AG04450 (cell line): ENCODE results near the gene SLC4A3. TPM values are rescaled to one million over a fixed set of nuclear protein-coding genes. Genes with fewer than 3 reads are reported as not detected.

Experiments
- CTCF ChIA-PET: fragments of 300-600, 350-600 bp; formaldehyde crosslinking; extraction: SDS; loops from one replicate; lab custom pipeline; 2022; ENCODE audit warnings: antibody characterized with exemption, inconsistent platforms; lab: Charles Lee
- POLR2A ChIA-PET: fragments of 350-600 bp; formaldehyde crosslinking; extraction: SDS; loops from one replicate; lab custom pipeline; 2021; ENCODE audit warnings: antibody characterized with exemption, inconsistent platforms; lab: Yijun Ruan, JAX
- DNase-seq: peaks from one replicate; pipeline ENCODE4 v3.0.0-alpha.2; 2011; ENCODE audit warnings: low read depth, low spot score
- H3K27ac ChIP-seq: one replicate; pipeline ENCODE4 v1.5.1; 2012; ENCODE audit warnings: low read depth, low read length, control low read depth
- H3K27me3 ChIP-seq: one replicate; pipeline ENCODE4 v1.6.0; 2012; ENCODE audit warnings: low read length; ENCODE audit not compliant: control insufficient read depth, insufficient read depth
- H3K4me3 ChIP-seq: 2 replicates; pipeline ENCODE4 v1.5.1; 2011; ENCODE audit warnings: mild to moderate bottlenecking, low read depth, low read length, control low read depth
- H3K9me3 ChIP-seq: 2 replicates; pipeline ENCODE4 v1.5.1; 2012; ENCODE audit warnings: low read length; ENCODE audit not compliant: control insufficient read depth, insufficient read depth
- polyA plus RNA-seq: library from polyadenylated mRNA; depleted of rRNA; stranded (reverse); fragments of >200 nt; gene quantifications from 2 replicates; pipeline ENCODE4 v1.2.3, GENCODE V29; 2011
- TF ChIP-seq, protein P1 (sequence below): IDR thresholded peaks from 2 replicates; pipeline ENCODE4 v1.5.1; 2011; ENCODE audit warnings: low read depth, low read length, control low read depth, inconsistent platforms

SLC4A3 gene
- polyA plus RNA-seq, 1 experiment, result 3.3 TPM

DNA sequence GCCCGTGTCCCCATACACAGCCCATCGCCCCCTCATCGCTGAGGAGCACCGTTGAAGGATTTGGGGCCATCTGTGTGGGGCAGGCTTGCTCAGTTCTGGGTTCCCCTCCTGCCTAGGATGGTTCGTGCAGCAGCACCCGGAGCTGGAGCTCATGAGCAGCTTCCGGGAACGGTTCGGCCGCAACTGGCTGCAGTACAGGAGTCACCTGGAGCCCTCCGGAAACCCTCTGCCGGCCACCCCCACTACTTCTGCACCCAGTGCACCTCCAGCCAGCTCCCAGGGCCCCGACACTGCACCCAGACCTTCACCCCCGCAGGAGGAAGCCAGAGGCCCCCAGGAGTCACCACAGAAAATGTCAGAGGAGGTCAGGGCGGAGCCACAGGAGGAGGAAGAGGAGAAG is 19.5 kb upstream of the SLC4A3 start:
- H3K27ac ChIP-seq, result no peak overlapping the region
- no peak for DNase-seq
- ChIA-PET POLR2A (no interaction called here), CTCF (interaction anchor here (2.5 kb wide), 1 partner anchor 12 kb away, joined by 6 read pairs; no protein-coding TSS in a partner anchor)
- no peaks in the 10 kb centered on the region for H3K9me3 ChIP-seq
- TF ChIP-seq, protein P1, sequence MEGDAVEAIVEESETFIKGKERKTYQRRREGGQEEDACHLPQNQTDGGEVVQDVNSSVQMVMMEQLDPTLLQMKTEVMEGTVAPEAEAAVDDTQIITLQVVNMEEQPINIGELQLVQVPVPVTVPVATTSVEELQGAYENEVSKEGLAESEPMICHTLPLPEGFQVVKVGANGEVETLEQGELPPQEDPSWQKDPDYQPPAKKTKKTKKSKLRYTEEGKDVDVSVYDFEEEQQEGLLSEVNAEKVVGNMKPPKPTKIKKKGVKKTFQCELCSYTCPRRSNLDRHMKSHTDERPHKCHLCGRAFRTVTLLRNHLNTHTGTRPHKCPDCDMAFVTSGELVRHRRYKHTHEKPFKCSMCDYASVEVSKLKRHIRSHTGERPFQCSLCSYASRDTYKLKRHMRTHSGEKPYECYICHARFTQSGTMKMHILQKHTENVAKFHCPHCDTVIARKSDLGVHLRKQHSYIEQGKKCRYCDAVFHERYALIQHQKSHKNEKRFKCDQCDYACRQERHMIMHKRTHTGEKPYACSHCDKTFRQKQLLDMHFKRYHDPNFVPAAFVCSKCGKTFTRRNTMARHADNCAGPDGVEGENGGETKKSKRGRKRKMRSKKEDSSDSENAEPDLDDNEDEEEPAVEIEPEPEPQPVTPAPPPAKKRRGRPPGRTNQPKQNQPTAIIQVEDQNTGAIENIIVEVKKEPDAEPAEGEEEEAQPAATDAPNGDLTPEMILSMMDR, result no peak
- H3K4me3 ChIP-seq, result no peak overlapping the region
- no peaks in the 10 kb centered on the region for H3K27me3 ChIP-seq

DNA sequence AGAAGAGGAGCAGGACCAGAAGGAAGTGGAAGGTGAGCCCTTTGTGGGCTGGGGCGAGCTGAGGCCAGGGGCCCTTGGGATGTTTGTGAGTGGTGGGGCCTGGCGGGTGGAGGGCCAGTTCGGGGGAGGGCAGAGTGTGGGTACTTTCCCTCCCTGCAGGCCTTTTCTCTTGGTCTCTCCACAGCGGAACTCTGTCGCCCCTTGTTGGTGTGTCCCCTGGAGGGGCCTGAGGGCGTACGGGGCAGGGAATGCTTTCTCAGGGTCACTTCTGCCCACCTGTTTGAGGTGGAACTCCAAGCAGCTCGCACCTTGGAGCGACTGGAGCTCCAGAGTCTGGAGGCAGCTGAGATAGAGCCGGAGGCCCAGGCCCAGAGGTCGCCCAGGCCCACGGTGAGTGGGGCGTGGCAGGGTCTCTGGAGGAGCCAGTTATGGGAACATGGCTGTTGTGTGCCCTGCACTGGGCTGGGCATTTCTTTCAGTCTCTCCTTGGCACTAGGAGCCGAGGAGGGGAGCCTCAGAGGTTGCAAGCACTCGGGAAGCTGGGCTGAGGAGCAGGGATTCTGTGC is 18.9 kb upstream of the SLC4A3 start:
- no peak overlapping the region for H3K4me3 ChIP-seq
- H3K9me3 ChIP-seq, result no peaks in the 10 kb centered on the region
- TF ChIP-seq, protein P1, result no peak
- POLR2A ChIA-PET, result no interaction called here
- H3K27ac ChIP-seq, result no peak overlapping the region
- no peaks in the 10 kb centered on the region for H3K27me3 ChIP-seq
- CTCF ChIA-PET, result no interaction called here
- DNase-seq, result no peak

DNA sequence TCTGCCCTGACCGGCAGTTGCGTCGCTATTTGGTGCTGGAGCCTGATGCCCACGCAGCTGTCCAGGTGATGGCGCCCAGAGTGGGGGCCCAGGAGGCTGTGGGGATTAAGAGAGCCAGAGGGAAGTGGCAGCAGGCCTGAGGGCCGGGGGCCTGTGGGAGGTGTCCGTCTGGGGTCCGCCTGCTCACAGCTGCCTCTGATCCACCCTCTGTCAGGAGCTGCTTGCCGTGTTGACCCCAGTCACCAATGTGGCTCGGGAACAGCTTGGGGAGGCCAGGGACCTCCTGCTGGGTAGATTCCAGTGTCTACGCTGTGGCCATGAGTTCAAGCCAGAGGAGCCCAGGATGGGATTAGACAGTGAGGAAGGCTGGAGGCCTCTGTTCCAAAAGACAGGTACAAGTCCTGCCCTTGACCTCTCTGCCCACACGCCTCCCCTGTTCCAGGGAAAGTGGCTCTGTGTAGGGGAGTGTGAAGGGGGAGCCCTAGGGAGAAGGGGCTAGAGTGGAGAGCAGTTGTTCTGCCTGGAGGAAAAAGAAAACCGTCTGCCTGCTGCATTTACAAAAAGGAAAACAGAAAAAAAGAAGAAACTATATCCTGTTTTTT is 18.2 kb upstream of the SLC4A3 start:
- TF ChIP-seq, protein P1, result no peak
- Histone ChIP-seq H3K27ac (no peak overlapping the region), H3K9me3 (no peaks in the 10 kb centered on the region), H3K4me3 (no peak overlapping the region), H3K27me3 (no peaks in the 10 kb centered on the region)
- ChIA-PET POLR2A (no interaction called here), CTCF (interaction anchor here (0.6 kb wide), 1 partner anchor 80 kb away, joined by 3 read pairs; no protein-coding TSS in a partner anchor)
- no peak for DNase-seq

DNA sequence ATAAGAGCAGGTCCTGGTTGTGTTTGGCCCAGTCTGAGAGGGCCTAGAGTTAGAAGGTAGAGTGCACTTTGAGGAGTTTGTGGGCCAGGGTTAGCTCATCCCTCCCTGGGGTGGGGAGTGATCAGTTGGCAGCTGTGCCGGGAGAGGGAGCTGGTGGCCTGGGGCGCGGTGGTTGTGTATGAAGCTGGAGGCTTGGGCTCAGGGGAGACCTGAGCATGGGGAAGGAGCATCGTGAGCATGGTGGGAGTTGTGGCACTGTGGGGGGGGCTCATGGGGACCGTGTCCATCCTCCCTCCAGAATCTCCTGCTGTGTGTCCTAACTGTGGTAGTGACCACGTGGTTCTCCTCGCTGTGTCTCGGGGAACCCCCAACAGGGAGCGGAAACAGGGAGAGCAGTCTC is 16.1 kb upstream of the SLC4A3 start:
- Histone ChIP-seq H3K27ac (no peak overlapping the region), H3K27me3 (no peaks in the 10 kb centered on the region), H3K9me3 (no peaks in the 10 kb centered on the region), H3K4me3 (no peak overlapping the region)
- POLR2A ChIA-PET, result no interaction called here
- TF ChIP-seq, protein P1, result no peak
- CTCF ChIA-PET, result no interaction called here
- no peak for DNase-seq

DNA sequence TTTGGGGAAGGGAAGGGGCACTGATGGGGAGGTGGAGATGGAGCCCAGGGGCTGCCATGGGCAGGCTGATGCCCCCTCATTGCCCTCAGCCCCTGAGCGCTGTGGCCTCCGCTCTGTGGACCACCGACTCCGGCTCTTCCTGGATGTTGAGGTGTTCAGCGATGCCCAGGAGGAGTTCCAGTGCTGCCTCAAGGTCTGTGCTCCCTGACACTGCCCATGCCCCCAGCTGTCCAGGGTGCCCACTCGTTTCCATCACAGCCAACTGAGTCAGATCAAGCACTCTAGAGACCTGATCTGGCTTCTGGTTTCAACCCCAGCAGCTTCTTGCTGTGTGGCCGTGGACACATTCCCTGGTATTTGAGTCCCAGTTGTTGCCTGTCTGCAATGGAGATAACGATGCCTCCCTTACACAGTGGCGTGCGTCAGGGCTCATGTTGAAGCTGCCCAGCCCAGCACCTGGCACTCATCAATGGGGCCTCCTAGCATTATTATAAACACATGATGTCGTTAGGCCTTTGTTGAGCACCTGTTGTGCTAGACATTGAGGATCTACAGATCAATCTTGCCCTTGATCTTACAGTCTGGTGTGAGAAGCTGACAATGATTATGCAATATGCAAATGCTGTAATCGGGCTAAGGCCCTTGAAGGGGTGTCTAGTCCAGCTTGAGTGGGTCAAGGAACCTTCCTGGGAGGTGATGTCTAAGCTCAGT is 15.4 kb upstream of the SLC4A3 start:
- Histone ChIP-seq H3K4me3 (no peak overlapping the region), H3K27me3 (no peaks in the 10 kb centered on the region), H3K27ac (no peak overlapping the region), H3K9me3 (no peaks in the 10 kb centered on the region)
- TF ChIP-seq, protein P1, result no peak
- ChIA-PET CTCF (no interaction called here), POLR2A (interaction anchor here (0.6 to 0.8 kb wide), 2 partner anchors 9 kb away, joined by 3 to 7 read pairs; no protein-coding TSS in a partner anchor)
- DNase-seq, result no peak
